Endothelial cell of umbilical vein (primary cell): ENCODE results near the gene COL23A1. TPM values are rescaled to one million over a fixed set of nuclear protein-coding genes. Genes with fewer than 3 reads are reported as not detected.

Experiments used
- BruUV-seq: library from RNA; stranded (reverse); fragments of 400-500 nt; replicated peaks from 2 replicates; lab custom pipeline; 2021; lab: Mats Ljungman, UMichigan
- CTCF ChIA-PET: fragments of 300-600, 350-600 bp; sonication (Branson Sonifier 250); formaldehyde crosslinking; loops from one replicate; lab custom pipeline; 2021; ENCODE audit warnings: antibody characterized with exemption, inconsistent platforms; lab: Charles Lee
- POLR2A ChIA-PET: fragments of 300-600, 350-600 bp; sonication (Branson Sonifier 250); formaldehyde crosslinking; loops from one replicate; lab custom pipeline; 2021; ENCODE audit warnings: antibody characterized with exemption, inconsistent platforms; lab: Charles Lee
- DNase-seq: peaks from one replicate; pipeline ENCODE4 v3.0.0-alpha.2; 2011; ENCODE audit warnings: low read depth, low spot score
- FAIRE-seq: peaks from 2 replicates; lab custom pipeline; 2011; peaks lifted over from hg19 to GRCh38; lab: Jason Lieb, UNC
- H2AFZ ChIP-seq: 2 replicates; pipeline ENCODE4 v1.6.0; 2012; ENCODE audit warnings: low read depth, low read length, control low read depth, inconsistent platforms
- H3K27ac ChIP-seq: 2 replicates; pipeline ENCODE4 v1.5.1; 2011; ENCODE audit warnings: low read depth, mild to moderate bottlenecking, control low read depth, low read length, moderate library complexity; ENCODE audit not compliant: insufficient read depth
- H3K27me3 ChIP-seq, 2 experiments: 2 replicates each; pipeline versions ENCODE4 v1.6.0 to v1.6.1; 2011; ENCODE audit warnings: low read length in 2 of 2, mixed read lengths in 1 of 2; ENCODE audit not compliant: control insufficient read depth in 2 of 2, insufficient read depth in 2 of 2
- H3K36me3 ChIP-seq, 2 experiments: 2 replicates in 1 of 2; 3 replicates in 1 of 2; pipeline ENCODE4 v1.5.1; 2011; ENCODE audit warnings: low read length in 2 of 2, mild to moderate bottlenecking in 1 of 2, moderate library complexity in 1 of 2; ENCODE audit not compliant: control insufficient read depth in 2 of 2, insufficient read depth in 2 of 2; ENCODE audit errors: extremely low read depth in 1 of 2
- H3K4me1 ChIP-seq: 3 replicates; pipeline ENCODE4 v1.5.1; 2011; ENCODE audit warnings: mild to moderate bottlenecking, low read length; ENCODE audit not compliant: control insufficient read depth, insufficient read depth; ENCODE audit errors: extremely low read depth
- H3K4me2 ChIP-seq: 2 replicates; pipeline ENCODE4 v1.6.1; 2011; ENCODE audit warnings: low read length, control low read depth, mixed read lengths; ENCODE audit not compliant: insufficient read depth
- H3K4me3 ChIP-seq, 3 experiments: fragments of 200-600 bp in 1 of 3; sonication (generic), shearing (Covaris generic) in 1 of 3; replicated peaks in 1 of 3; 2 replicates each; pipeline ENCODE4 v1.5.1; 2011 to 2016; ENCODE audit warnings: control low read depth in 3 of 3, low read length in 3 of 3, mild to moderate bottlenecking in 2 of 3, inconsistent platforms in 1 of 3, low read depth in 1 of 3, moderate library complexity in 1 of 3; ENCODE audit not compliant: insufficient read depth in 1 of 3
- H3K79me2 ChIP-seq: 2 replicates; pipeline ENCODE4 v1.6.0; 2012; ENCODE audit warnings: low read length, inconsistent platforms; ENCODE audit not compliant: control insufficient read depth, insufficient read depth
- H3K9ac ChIP-seq: replicated peaks from 2 replicates; pipeline ENCODE3; 2011; ENCODE audit warnings: low read length, control low read depth; ENCODE audit not compliant: insufficient read depth; ENCODE audit errors: extremely low read depth
- H3K9me1 ChIP-seq: replicated peaks from 3 replicates; pipeline ENCODE4 v1.6.0; 2011; ENCODE audit warnings: mild to moderate bottlenecking, low read length; ENCODE audit not compliant: control insufficient read depth, insufficient read depth; ENCODE audit errors: extremely low read depth
- H3K9me3 ChIP-seq: replicated peaks from 2 replicates; pipeline ENCODE4 v1.5.1; 2012; ENCODE audit warnings: low read length, inconsistent platforms; ENCODE audit not compliant: control insufficient read depth, insufficient read depth
- H4K20me1 ChIP-seq: replicated peaks from 2 replicates; pipeline ENCODE3; 2011; ENCODE audit warnings: mild to moderate bottlenecking, low read length; ENCODE audit not compliant: control insufficient read depth, insufficient read depth; ENCODE audit errors: extremely low read depth
- EZH2 ChIP-seq: IDR thresholded peaks from 2 replicates; pipeline ENCODE4 v1.6.1; 2012; ENCODE audit warnings: borderline replicate concordance, low read depth, mild to moderate bottlenecking, moderate library complexity, low read length, inconsistent platforms; ENCODE audit not compliant: severe bottlenecking
- FOS ChIP-seq: IDR thresholded peaks from 2 replicates; pipeline ENCODE4 v1.6.1; 2011; ENCODE audit warnings: mild to moderate bottlenecking, low read length, moderate library complexity, borderline replicate concordance; ENCODE audit not compliant: insufficient read depth
- GATA2 ChIP-seq: IDR thresholded peaks from 2 replicates; pipeline ENCODE4 v1.7.0; 2011; ENCODE audit warnings: low read depth, mild to moderate bottlenecking, moderate library complexity, mixed read lengths, low read length; ENCODE audit not compliant: insufficient read length, insufficient read depth
- JUN ChIP-seq: IDR thresholded peaks from 2 replicates; pipeline ENCODE4 v1.6.1; 2011; ENCODE audit warnings: borderline replicate concordance, low read depth; ENCODE audit not compliant: insufficient read length, insufficient read depth
- MYC ChIP-seq: IDR thresholded peaks from one replicate; pipeline ENCODE4 v1.6.1; 2011; ENCODE audit warnings: mild to moderate bottlenecking, low read depth, low read length
- POLR2A ChIP-seq: IDR thresholded peaks from 2 replicates; pipeline ENCODE4 v1.6.1; 2012; ENCODE audit warnings: low read depth, mild to moderate bottlenecking, control low read depth, low read length
- POLR2AphosphoS5 ChIP-seq: IDR thresholded peaks from 2 replicates; pipeline ENCODE4 v1.6.1; 2012; ENCODE audit warnings: low read depth, mild to moderate bottlenecking, control low read depth, low read length, moderate library complexity; ENCODE audit not compliant: insufficient read depth
- dilution Hi-C: fragments of 300-500 bp; cut with MboI; formaldehyde crosslinking; loops from one replicate; pipeline ENCODE4 v1.15.0; 2019; ENCODE audit warnings: low sequenced_read_pairs; ENCODE audit not compliant: extremely low pct_ligation_motif_present
- intact Hi-C: fragments of 100-400 bp; cut with micrococcal nuclease; formaldehyde crosslinking; loops from one replicate; pipeline ENCODE4 v1.10.0; 2022
- polyA plus RNA-seq, 4 experiments: library from polyadenylated mRNA; depleted of rRNA in 3 of 4; stranded (reverse) in 3 of 4; unstranded in 1 of 4; fragments of >200 nt; gene quantifications; 2 replicates each; pipeline versions ENCODE4 v1.2.1 to v1.2.3, GENCODE V29; 2011 to 2012; ENCODE audit warnings: missing spikeins in 1 of 4
- total RNA-seq: library from RNA; stranded (reverse); gene quantifications from 2 replicates; pipeline ENCODE4 v1.2.3, GENCODE V29; 2021
- TF ChIP-seq, protein P1 (sequence below): IDR thresholded peaks from 2 replicates; pipeline ENCODE4 v1.6.1; 2011; ENCODE audit not compliant: insufficient read depth, insufficient read length
- TF ChIP-seq, protein P2 (sequence below), 2 donors: IDR thresholded peaks; 1 replicate in 1 of 2; 2 replicates in 1 of 2; pipeline ENCODE4 v1.5.1; 2011; ENCODE audit warnings: low read length in 2 of 2, mild to moderate bottlenecking in 2 of 2, moderate library complexity in 2 of 2, control low read depth in 1 of 2, inconsistent platforms in 1 of 2, low read depth in 1 of 2; ENCODE audit not compliant: insufficient read depth in 1 of 2; ENCODE audit errors: extremely low read depth in 1 of 2

COL23A1 gene
- total and polyA plus RNA-seq, 2 donors (not counting 3 experiments of a cell fraction or from before 2014, with no cell fraction given), result not detected

DNA sequence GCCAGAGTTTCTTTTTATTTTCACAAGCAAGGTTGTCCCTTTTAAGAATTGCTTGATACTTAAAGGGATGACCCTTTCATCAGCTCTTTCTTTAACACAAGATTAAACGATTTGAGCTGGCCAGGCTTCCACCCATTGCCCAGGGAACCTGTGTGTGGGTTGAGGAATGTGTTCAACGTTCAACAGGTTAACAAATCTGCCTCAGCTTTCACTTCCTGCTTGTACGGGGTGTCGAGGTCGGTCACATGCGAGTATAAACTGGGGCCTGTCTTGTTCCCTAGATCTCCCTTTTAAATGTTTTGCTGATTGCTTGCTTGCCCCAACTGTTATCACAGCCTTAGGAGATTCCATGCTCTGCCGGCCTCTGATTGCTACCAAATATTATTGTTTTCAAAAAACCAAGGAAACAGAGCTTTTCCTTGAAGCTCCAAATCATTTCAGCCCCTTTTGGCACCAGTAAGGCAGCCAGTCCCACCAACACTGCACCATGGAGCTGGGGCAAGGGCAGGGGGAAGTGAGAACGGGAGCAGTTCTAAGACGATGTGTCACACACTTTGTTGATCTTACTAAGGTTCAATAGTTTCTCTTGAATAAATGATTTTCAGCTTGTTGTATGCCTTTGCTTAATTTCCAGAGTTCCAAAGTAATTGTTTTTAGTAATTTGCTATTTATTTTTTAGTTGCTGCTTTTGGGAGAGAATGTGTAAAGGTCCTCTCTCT is 47.3 kb upstream of the COL23A1 start:
- H3K4me2 ChIP-seq, result no peak overlapping the region
- no peak overlapping the region for H2AFZ ChIP-seq
- ChIA-PET POLR2A (no interaction called here), CTCF (no interaction called here)
- H3K36me3 ChIP-seq, result no peaks in the 10 kb centered on the region
- H3K4me1 ChIP-seq, result peaks cover 7% of the 10 kb centered on the region
- TF ChIP-seq EZH2 (no peak), POLR2AphosphoS5 (no peak), MYC (no peak), JUN (no peak), FOS (no peak), GATA2 (no peak), POLR2A (no peak)
- TF ChIP-seq, protein P1, sequence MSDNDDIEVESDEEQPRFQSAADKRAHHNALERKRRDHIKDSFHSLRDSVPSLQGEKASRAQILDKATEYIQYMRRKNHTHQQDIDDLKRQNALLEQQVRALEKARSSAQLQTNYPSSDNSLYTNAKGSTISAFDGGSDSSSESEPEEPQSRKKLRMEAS, result no peak
- TF ChIP-seq, protein P2, sequence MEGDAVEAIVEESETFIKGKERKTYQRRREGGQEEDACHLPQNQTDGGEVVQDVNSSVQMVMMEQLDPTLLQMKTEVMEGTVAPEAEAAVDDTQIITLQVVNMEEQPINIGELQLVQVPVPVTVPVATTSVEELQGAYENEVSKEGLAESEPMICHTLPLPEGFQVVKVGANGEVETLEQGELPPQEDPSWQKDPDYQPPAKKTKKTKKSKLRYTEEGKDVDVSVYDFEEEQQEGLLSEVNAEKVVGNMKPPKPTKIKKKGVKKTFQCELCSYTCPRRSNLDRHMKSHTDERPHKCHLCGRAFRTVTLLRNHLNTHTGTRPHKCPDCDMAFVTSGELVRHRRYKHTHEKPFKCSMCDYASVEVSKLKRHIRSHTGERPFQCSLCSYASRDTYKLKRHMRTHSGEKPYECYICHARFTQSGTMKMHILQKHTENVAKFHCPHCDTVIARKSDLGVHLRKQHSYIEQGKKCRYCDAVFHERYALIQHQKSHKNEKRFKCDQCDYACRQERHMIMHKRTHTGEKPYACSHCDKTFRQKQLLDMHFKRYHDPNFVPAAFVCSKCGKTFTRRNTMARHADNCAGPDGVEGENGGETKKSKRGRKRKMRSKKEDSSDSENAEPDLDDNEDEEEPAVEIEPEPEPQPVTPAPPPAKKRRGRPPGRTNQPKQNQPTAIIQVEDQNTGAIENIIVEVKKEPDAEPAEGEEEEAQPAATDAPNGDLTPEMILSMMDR (IDR thresholded peaks at IDR 0.05; ENCODE audit: extremely low read depth in 1 of 2, insufficient read depth in 1 of 2, low read depth in 1 of 2, low read length in 2 of 2), result no peak
- no peak overlapping the region for H3K27ac ChIP-seq
- no peaks in the 10 kb centered on the region for H4K20me1 ChIP-seq
- H3K4me3 ChIP-seq, result no peak overlapping the region
- BruUV-seq, result no TSS peak
- no peaks in the 10 kb centered on the region for H3K9me1 ChIP-seq
- H3K9ac ChIP-seq, result no peak overlapping the region
- no peaks in the 10 kb centered on the region for H3K9me3 ChIP-seq
- H3K79me2 ChIP-seq, result no peaks in the 10 kb centered on the region
- FAIRE-seq (no peak), DNase-seq (no peak)
- dilution Hi-C loops, result no loop called here
- H3K27me3 ChIP-seq, result no peaks in the 10 kb centered on the region
- intact Hi-C loops, result no loop called here
